GM18909 (cell line): Measurements from ENCODE around the gene MEF2D.

Source experiments
- ATAC-seq: cut with Tn5 transposase; IDR thresholded peaks from one replicate; pipeline ENCODE4 v1.9.1; 2021; ENCODE audit warnings: mild to moderate bottlenecking; ENCODE audit not compliant: unreplicated experiment, poor library complexity

The MEF2D gene

GRCh38 chr1:156417401-156418020 lies 83.1 kb downstream of the MEF2D start:
- no peak for ATAC-seq

- no peak for ATAC-seq
Measured at GRCh38 chr1:156416993-156417392, 83.6 kb downstream of the MEF2D start.

- no peak for ATAC-seq
Measured at GRCh38 chr1:156414461-156415064, 86.0 kb downstream of the MEF2D start.
